Loucy (cell line): Measurements from ENCODE around the gene MAP3K12.

Experiments
- H2AFZ ChIP-seq: fragments of 200-600 bp; sonication (generic); 2 replicates; pipeline ENCODE4 v1.6.0; 2016; ENCODE audit warnings: antibody characterized with exemption, mild to moderate bottlenecking, low read length, moderate library complexity
- H3F3A ChIP-seq: fragments of 200-600 bp; 2 replicates; pipeline ENCODE4 v1.6.0; 2016; ENCODE audit warnings: antibody characterized with exemption, low read depth, mild to moderate bottlenecking
- H3K27me3 ChIP-seq: fragments of 200-600 bp; sonication (generic); 2 replicates; pipeline ENCODE4 v1.6.1; 2014; ENCODE audit warnings: low read length, mild to moderate bottlenecking; ENCODE audit not compliant: insufficient read depth, poor library complexity, severe bottlenecking
- H3K36me3 ChIP-seq: fragments of 200-600 bp; sonication (generic); 2 replicates; pipeline ENCODE4 v1.6.1; 2016; ENCODE audit warnings: low read length; ENCODE audit not compliant: insufficient read depth
- H3K4me1 ChIP-seq: fragments of 200-600 bp; sonication (generic); 2 replicates; pipeline ENCODE4 v1.5.1; 2014; ENCODE audit warnings: low read length, mild to moderate bottlenecking; ENCODE audit not compliant: insufficient read depth, poor library complexity, severe bottlenecking
- H3K4me2 ChIP-seq: fragments of 200-600 bp; sonication (generic); 2 replicates; pipeline ENCODE4 v1.6.0; 2014; ENCODE audit warnings: antibody characterized with exemption, low read length, low read depth, mild to moderate bottlenecking; ENCODE audit not compliant: poor library complexity, severe bottlenecking
- H3K4me3 ChIP-seq: fragments of 200-600 bp; sonication (generic); 2 replicates; pipeline ENCODE4 v1.5.1; 2014; ENCODE audit warnings: low read length, mild to moderate bottlenecking, mixed read lengths; ENCODE audit not compliant: poor library complexity, severe bottlenecking
- H3K79me2 ChIP-seq: fragments of 200-600 bp; sonication (generic); 2 replicates; pipeline ENCODE4 v1.6.1; 2014; ENCODE audit warnings: low read length; ENCODE audit not compliant: insufficient read depth
- H3K9ac ChIP-seq: fragments of 200-600 bp; sonication (generic); 2 replicates; pipeline ENCODE4 v1.6.0; 2014; ENCODE audit warnings: mild to moderate bottlenecking, low read depth, low read length, moderate library complexity; ENCODE audit not compliant: poor library complexity, severe bottlenecking
- H3K9me2 ChIP-seq: fragments of 200-600 bp; sonication (generic); replicated peaks from 2 replicates; pipeline ENCODE4 v1.6.1; 2016; ENCODE audit warnings: low read depth, low read length, mixed read lengths
- H3K9me3 ChIP-seq: fragments of 200-600 bp; sonication (generic); 2 replicates; pipeline ENCODE4 v1.6.1; 2014; ENCODE audit warnings: mild to moderate bottlenecking, antibody characterized with exemption, low read length, low read depth; ENCODE audit not compliant: insufficient read depth
- H4K20me1 ChIP-seq: fragments of 200-600 bp; sonication (generic); 2 replicates; pipeline ENCODE4 v1.6.0; 2014; ENCODE audit warnings: antibody characterized with exemption, low read length, mild to moderate bottlenecking; ENCODE audit not compliant: insufficient read depth, poor library complexity, severe bottlenecking
- CTCF ChIP-seq: fragments of 200-600 bp; sonication (generic); conservative IDR thresholded peaks from 2 replicates; pipeline ENCODE4 v1.5.1; 2014; ENCODE audit warnings: mild to moderate bottlenecking, antibody characterized with exemption, low read length
- EZH2phosphoT487 ChIP-seq: fragments of 200-600 bp; IDR thresholded peaks from 2 replicates; pipeline ENCODE4 v1.6.1; 2018; ENCODE audit warnings: antibody characterized with exemption, mild to moderate bottlenecking, moderate library complexity, borderline replicate concordance

MAP3K12 gene

DNA sequence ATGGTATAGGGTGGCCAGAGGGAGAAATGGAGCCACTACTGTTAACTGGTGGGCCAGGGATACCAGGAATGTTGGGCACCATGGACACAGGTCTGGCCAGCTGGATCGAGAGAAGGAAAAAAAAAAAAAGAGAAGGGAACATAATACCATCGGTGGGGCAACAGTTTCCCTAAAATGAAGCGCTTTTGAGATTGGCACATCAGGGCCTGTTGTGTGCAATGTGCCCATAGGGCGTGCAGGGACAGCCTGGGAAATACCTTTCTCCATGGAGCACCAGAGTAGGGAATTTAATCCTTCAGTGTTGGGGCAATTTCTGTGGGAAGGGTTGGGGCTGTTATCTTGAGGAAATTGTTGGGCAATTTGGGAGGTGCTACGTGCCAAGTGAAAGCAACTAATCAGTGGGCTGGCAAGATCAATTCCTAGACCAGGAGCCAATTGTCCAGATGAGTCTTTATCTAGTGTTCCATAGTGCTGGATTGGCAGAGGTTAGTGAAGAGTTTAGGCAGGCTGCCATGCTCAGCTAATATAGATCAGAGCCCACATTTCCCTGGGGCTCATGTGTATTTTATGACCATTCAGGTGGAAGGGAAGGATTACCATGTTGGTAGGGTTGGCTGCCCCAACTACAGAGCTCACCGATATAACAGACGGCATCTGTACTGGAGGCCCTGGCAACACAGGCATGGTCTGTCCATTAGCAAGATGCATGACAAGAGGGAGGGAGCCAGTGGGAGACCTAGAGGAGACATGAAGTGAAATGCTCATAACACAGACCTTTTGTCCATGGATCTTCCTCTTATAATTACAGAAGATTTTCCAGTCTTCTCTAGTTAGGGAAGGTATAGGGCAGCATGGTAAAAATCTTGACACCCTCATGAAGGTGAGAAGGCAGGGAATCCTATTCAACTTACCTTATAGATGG, 33.5 kb upstream of the MAP3K12 start:
- Histone ChIP-seq H3K9ac (no peak overlapping the region), H3K79me2 (no peaks in the 10 kb centered on the region), H2AFZ (no peak overlapping the region), H3K36me3 (peaks cover 62% of the 10 kb centered on the region; the same call in 1 of the 2 replicates), H3K4me3 (no peak overlapping the region), H3F3A (no peaks in the 10 kb centered on the region), H3K27me3 (no peaks in the 10 kb centered on the region), H4K20me1 (no peaks in the 10 kb centered on the region), H3K9me3 (no peaks in the 10 kb centered on the region), H3K4me1 (no peaks in the 10 kb centered on the region), H3K4me2 (no peak overlapping the region), H3K9me2 (no peaks in the 10 kb centered on the region)
- no peak for TF ChIP-seq CTCF
- no peak for TF ChIP-seq EZH2phosphoT487

GRCh38 chr12:53532021-53532420, 32.8 kb upstream of the MAP3K12 start:
- H3K4me1 ChIP-seq, result no peaks in the 10 kb centered on the region
- no peaks in the 10 kb centered on the region for H3F3A ChIP-seq
- H3K9ac ChIP-seq, result no peak overlapping the region
- H3K4me3 ChIP-seq, result no peak overlapping the region
- no peaks in the 10 kb centered on the region for H3K9me2 ChIP-seq
- TF ChIP-seq EZH2phosphoT487 (no peak), CTCF (no peak)
- H4K20me1 ChIP-seq, result no peaks in the 10 kb centered on the region
- no peaks in the 10 kb centered on the region for H3K9me3 ChIP-seq
- H3K27me3 ChIP-seq, result no peaks in the 10 kb centered on the region
- H2AFZ ChIP-seq, result no peak overlapping the region
- peaks cover 57% of the 10 kb centered on the region; the same call in 1 of the 2 replicates for H3K36me3 ChIP-seq
- no peak overlapping the region for H3K4me2 ChIP-seq
- no peaks in the 10 kb centered on the region for H3K79me2 ChIP-seq

GRCh38 chr12:53530920-53531319, 31.7 kb upstream of the MAP3K12 start:
- no peaks in the 10 kb centered on the region for H3F3A ChIP-seq
- H3K9ac ChIP-seq, result no peak overlapping the region
- no peak overlapping the region for H3K4me2 ChIP-seq
- no peak overlapping the region for H3K4me3 ChIP-seq
- no peaks in the 10 kb centered on the region for H3K4me1 ChIP-seq
- H3K36me3 ChIP-seq, result peaks cover 48% of the 10 kb centered on the region; the same call in 1 of the 2 replicates
- H3K79me2 ChIP-seq, result no peaks in the 10 kb centered on the region
- H3K9me3 ChIP-seq, result no peaks in the 10 kb centered on the region
- no peaks in the 10 kb centered on the region for H3K9me2 ChIP-seq
- no peak for TF ChIP-seq CTCF
- no peak overlapping the region for H2AFZ ChIP-seq
- H3K27me3 ChIP-seq, result no peaks in the 10 kb centered on the region
- H4K20me1 ChIP-seq, result no peaks in the 10 kb centered on the region
